Uterus (tissue), 4 donors: ENCODE results near the gene PSD4. TPM values are rescaled to one million over a fixed set of nuclear protein-coding genes. Genes with fewer than 3 reads are reported as not detected.

Experiments used
- DNase-seq, 2 donors: peaks; one replicate each; pipeline ENCODE4 v3.0.0-alpha.2; 2019 to 2020
- H3K27ac ChIP-seq, 2 donors: fragments of 200-600 bp; sonication (generic); 1 replicate in 1 of 2; 2 replicates in 1 of 2; pipeline ENCODE4 v1.5.1; 2016 to 2018
- H3K27me3 ChIP-seq, 2 donors: fragments of 200-600 bp; sonication (generic); one replicate each; pipeline ENCODE4 v1.5.1; 2018 to 2019; ENCODE audit warnings: control low read depth in 1 of 2
- H3K36me3 ChIP-seq, 2 donors: fragments of 200-600 bp; sonication (generic); one replicate each; pipeline ENCODE4 v1.5.1; 2019; ENCODE audit warnings: control low read depth in 1 of 2
- H3K4me1 ChIP-seq, 2 donors: fragments of 200-600 bp; sonication (generic); one replicate each; pipeline ENCODE4 v1.5.1; 2018 to 2019; ENCODE audit warnings: control low read depth in 1 of 2
- H3K4me3 ChIP-seq, 2 donors: fragments of 200-600 bp; sonication (generic); 1 replicate in 1 of 2; 2 replicates in 1 of 2; pipeline ENCODE4 v1.5.1; 2018 to 2019; ENCODE audit warnings: mild to moderate bottlenecking in 1 of 2
- H3K9me3 ChIP-seq, 2 donors: fragments of 200-600 bp; sonication (generic); one replicate each; pipeline ENCODE4 v1.5.1; 2019; ENCODE audit warnings: control low read depth in 1 of 2
- POLR2A ChIP-seq, 2 donors: fragments of 450-650 bp; IDR thresholded peaks; one replicate each; pipeline ENCODE4 v1.6.1; 2016; ENCODE audit warnings: antibody characterized with exemption in 2 of 2, mild to moderate bottlenecking in 1 of 2, moderate library complexity in 1 of 2
- intact Hi-C: fragments of 100-400 bp; cut with DNase I; formaldehyde crosslinking; loops from one replicate; pipeline ENCODE4 v1.15.1; 2023; ENCODE audit warnings: low total_unique reads
- total RNA-seq, 4 donors: library from RNA; depleted of rRNA in 3 of 4; stranded (reverse); fragments of >200 nt in 3 of 4; gene quantifications; one replicate each; pipeline versions ENCODE4 v1.1.0 to v1.2.4, GENCODE V29; 2014 to 2023
- TF ChIP-seq, protein P1 (sequence below), 4 experiments: fragments of 200-600 bp in 2 of 4; fragments of 450-650 bp in 2 of 4; sonication (generic) in 2 of 4; IDR thresholded peaks; one replicate each; pipeline ENCODE4 v1.5.1; 2016 to 2019; ENCODE audit warnings: antibody characterized with exemption in 4 of 4, mild to moderate bottlenecking in 2 of 4, moderate library complexity in 1 of 4
- donor health status: DM: yes; HTN: yes; CAD: no.

Gene PSD4
- total RNA-seq, 4 donors from 2014 or later = 1.8 to 31.8 (median 7.6) TPM

DNA sequence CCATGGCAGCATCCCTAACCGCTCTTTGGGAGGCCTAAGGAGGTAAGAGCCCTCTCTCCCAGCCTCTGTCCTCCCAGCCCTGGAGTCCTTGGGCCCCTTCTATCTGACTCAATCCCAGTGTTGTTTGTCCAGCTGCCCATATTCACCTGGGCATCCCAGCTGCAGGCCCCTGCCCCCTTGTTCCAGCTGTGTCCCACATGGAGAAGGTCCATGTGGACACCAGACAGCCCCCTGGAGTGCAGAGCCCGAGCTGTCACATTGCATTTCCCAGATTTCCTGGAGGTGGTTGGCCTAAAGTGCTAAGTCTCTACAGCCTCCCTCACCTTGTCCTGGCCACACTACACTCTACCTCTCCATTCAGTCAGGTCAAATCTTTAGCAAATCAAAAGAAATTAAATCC lies 42.5 kb downstream of the PSD4 start:
- no peak overlapping the region for H3K4me3 ChIP-seq
- H3K4me1 ChIP-seq = peaks cover 0 to 4% of the 10 kb centered on the region in 2 donors
- H3K36me3 ChIP-seq = no peaks in the 10 kb centered on the region
- H3K27me3 ChIP-seq = no peaks in the 10 kb centered on the region
- no peak for DNase-seq
- intact Hi-C loops = no loop called here
- H3K9me3 ChIP-seq = no peaks in the 10 kb centered on the region
- TF ChIP-seq, protein P1, sequence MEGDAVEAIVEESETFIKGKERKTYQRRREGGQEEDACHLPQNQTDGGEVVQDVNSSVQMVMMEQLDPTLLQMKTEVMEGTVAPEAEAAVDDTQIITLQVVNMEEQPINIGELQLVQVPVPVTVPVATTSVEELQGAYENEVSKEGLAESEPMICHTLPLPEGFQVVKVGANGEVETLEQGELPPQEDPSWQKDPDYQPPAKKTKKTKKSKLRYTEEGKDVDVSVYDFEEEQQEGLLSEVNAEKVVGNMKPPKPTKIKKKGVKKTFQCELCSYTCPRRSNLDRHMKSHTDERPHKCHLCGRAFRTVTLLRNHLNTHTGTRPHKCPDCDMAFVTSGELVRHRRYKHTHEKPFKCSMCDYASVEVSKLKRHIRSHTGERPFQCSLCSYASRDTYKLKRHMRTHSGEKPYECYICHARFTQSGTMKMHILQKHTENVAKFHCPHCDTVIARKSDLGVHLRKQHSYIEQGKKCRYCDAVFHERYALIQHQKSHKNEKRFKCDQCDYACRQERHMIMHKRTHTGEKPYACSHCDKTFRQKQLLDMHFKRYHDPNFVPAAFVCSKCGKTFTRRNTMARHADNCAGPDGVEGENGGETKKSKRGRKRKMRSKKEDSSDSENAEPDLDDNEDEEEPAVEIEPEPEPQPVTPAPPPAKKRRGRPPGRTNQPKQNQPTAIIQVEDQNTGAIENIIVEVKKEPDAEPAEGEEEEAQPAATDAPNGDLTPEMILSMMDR (IDR thresholded peaks at IDR 0.05) = no peak
- no peak for TF ChIP-seq POLR2A (IDR thresholded peaks at IDR 0.05)
- H3K27ac ChIP-seq = no peak overlapping the region

DNA sequence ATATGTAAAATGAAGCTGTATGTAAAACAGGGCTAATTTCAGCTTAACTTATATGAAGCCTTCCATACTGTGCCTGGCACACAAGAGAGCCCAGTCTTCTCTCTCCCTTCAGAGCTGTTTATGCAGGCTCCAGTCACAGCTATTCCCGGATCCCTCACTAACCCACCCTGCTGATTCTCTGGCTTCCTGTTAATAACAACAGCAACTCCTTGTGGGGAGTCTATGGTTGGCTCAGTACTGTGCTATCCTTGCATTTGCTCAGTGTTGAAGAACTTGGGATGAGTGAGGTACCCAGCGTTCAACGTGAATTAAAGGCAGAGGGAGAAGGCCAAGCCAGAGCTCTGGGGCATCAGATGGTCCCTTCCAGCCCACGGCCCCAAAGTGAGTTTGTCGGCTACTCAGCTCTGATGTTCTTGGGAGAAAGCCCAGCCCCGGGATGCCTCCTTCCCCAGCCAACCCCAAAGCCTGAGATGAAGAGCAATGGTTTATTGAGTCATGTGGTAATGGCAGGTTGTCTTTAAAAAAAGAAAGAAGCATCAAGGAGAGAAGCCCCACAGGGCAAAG lies 43.2 kb downstream of the PSD4 start:
- TF ChIP-seq POLR2A (IDR thresholded peaks at IDR 0.05) = no peak
- no peaks in the 10 kb centered on the region for H3K36me3 ChIP-seq
- H3K27me3 ChIP-seq = no peaks in the 10 kb centered on the region
- no peaks in the 10 kb centered on the region for H3K9me3 ChIP-seq
- no peak for DNase-seq
- H3K27ac ChIP-seq = no peak overlapping the region
- H3K4me1 ChIP-seq = peaks cover 0 to 4% of the 10 kb centered on the region in 2 donors
- no peak overlapping the region for H3K4me3 ChIP-seq
- intact Hi-C loops = no loop called here

DNA sequence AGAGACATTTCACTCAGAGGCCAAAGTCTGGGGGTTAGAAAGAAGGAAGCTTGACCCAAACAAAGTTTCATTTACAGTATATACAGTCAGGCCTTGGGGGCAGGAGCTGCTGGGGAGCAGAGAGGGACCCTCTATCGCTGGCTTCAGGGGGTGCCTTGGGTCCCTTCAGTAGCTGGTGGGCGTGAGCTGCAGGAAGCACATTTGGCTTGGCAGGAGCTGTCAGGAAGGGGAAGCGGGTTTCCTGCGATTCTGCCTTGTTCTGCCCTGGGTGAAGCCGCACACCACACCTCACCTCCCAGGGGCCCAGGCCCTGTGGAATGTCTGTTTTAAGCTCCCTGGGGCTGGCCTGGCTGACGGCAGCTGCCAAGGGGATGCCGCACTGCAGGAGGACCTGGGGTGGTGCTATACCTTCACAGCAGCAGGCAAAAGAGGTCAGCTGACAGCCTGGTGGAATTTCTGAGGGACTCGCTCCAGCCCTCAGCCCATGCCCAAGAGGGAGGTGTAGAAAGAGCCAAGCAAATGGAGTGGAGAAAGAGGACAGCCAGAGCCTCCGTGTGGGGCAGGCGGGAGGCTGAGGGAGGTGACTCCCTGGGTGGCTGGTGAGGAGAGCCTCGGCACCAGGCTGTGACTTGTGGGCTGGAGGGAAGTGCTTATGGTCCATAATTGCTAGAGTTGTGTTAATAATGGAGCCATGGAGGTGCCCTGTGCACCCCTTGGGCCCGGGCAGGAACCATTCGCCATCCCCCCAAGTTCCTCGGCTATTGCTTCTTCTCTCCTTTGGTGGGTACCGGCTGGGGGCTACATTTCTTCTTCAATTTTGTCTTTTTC lies 43.9 kb downstream of the PSD4 start:
- DNase-seq = no peak
- TF ChIP-seq, protein P1 (IDR thresholded peaks at IDR 0.05) = no peak
- no peak for TF ChIP-seq POLR2A (IDR thresholded peaks at IDR 0.05)
- Histone ChIP-seq H3K4me3 (no peak overlapping the region), H3K9me3 (no peaks in the 10 kb centered on the region), H3K27me3 (no peaks in the 10 kb centered on the region), H3K4me1 (peaks cover 0 to 2% of the 10 kb centered on the region in 2 donors), H3K27ac (no peak overlapping the region), H3K36me3 (no peaks in the 10 kb centered on the region)
- intact Hi-C loops = no loop called here

DNA sequence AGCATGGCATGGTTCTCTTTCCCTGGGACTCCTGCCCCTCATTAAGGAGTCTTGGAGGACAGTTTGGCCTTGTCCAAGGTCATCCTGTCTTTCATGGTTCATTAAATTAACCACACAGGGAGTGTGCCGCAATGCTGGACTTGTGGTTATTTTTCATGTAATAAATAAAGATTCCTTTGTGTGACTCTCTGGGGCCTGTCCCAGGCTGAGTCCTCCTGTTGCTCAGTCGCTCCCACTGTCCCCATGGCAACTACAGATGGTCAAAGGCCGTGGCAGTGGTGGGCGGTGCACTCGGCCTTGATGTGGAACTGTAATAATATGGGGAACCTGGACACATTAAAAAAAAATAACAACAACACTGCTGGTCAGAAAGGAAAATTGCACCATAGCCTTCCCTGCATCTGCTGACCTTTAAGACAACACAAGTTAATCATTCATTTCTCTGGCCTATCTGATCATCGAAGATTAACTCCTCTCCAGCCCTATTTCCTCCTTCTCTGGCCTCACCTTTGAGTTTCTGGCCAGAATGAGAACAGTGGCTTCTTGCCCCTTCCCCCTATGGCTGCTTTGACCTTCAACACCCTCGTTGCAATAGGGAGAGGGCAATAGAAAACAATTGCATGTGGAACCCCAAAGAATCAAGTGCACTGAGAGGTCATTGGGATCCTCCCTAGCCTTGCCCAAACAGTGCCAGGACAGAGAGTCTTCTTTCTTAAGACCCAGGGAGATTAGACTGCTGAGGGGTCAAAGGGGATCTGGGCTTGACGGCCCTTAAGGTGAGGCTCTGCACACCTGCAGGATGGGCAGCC lies 44.7 kb downstream of the PSD4 start:
- Histone ChIP-seq H3K9me3 (no peaks in the 10 kb centered on the region), H3K36me3 (no peaks in the 10 kb centered on the region), H3K27ac (no peak overlapping the region), H3K27me3 (no peaks in the 10 kb centered on the region), H3K4me3 (no peak overlapping the region), H3K4me1 (no peaks in the 10 kb centered on the region)
- no peak for DNase-seq
- no peak for TF ChIP-seq POLR2A (IDR thresholded peaks at IDR 0.05)
- intact Hi-C loops = no loop called here

DNA sequence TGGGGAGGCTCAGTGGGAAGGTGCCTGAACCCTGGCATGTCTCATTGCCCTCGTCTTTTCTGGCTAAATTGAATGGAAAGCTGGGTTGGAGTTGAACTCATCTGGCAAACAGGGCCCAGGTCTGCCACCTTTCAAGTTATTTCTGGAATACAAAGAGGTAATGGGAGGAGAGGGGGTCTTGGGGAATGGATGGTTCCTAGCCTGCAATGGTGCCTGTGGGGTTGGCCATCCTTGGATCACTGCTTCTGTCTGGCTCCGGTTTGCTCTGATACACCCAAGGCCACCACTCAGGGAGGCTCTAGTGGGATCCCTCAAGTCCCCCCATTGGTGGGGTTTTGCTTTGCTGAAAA lies 45.3 kb downstream of the PSD4 start:
- DNase-seq = no peak
- Histone ChIP-seq H3K27ac (no peak overlapping the region), H3K4me3 (no peak overlapping the region), H3K4me1 (no peaks in the 10 kb centered on the region), H3K9me3 (no peaks in the 10 kb centered on the region), H3K36me3 (no peaks in the 10 kb centered on the region), H3K27me3 (no peaks in the 10 kb centered on the region)
- TF ChIP-seq, protein P1 (IDR thresholded peaks at IDR 0.05) = no peak
- TF ChIP-seq POLR2A (IDR thresholded peaks at IDR 0.05) = no peak
- intact Hi-C loops = no loop called here

DNA sequence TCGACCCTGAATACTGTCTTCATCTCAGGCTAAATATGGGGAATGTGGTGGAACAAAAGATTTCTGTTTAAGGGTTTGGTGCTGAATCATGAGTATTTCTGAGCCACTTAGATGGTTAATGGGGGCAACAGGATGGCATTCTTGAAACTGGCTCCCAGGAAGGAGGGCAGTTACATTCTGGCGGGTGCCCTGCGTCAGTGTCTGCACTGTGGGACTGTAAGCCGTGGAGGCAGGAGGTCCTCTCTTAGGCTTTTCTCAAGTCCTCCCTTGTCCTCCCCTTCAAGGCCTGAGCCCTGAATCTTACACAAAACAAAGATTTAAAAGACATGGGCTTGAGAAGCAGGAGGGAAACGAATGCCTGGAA lies 45.7 kb downstream of the PSD4 start:
- no peaks in the 10 kb centered on the region for H3K36me3 ChIP-seq
- no peaks in the 10 kb centered on the region for H3K4me1 ChIP-seq
- no peaks in the 10 kb centered on the region for H3K9me3 ChIP-seq
- no peak for DNase-seq
- no peak overlapping the region for H3K4me3 ChIP-seq
- H3K27ac ChIP-seq = no peak overlapping the region
- H3K27me3 ChIP-seq = no peaks in the 10 kb centered on the region
- intact Hi-C loops = no loop called here
- TF ChIP-seq POLR2A (IDR thresholded peaks at IDR 0.05) = no peak
- TF ChIP-seq, protein P1 (IDR thresholded peaks at IDR 0.05) = no peak
